Chondrocyte (in vitro differentiated cells): ENCODE data around the gene CEP152. TPM values are rescaled to one million over a fixed set of nuclear protein-coding genes. Genes with fewer than 3 reads are reported as not detected.

Source experiments
- DNase-seq: peaks from one replicate; pipeline ENCODE4 v3.0.0; 2021; ENCODE audit warnings: mixed read lengths, low spot score
- H3K27ac Mint-ChIP-seq: one replicate; pipeline ENCODE4 v1.8.0; 2021; ENCODE audit warnings: mild to moderate bottlenecking, moderate library complexity, mixed read lengths; ENCODE audit not compliant: unreplicated experiment
- H3K27me3 Mint-ChIP-seq: 2 replicates; pipeline ENCODE4 v1.8.0; 2021; ENCODE audit warnings: low read depth, mixed read lengths
- H3K36me3 Mint-ChIP-seq: 2 replicates; pipeline ENCODE4 v1.8.0; 2021; ENCODE audit warnings: low read depth, mixed read lengths
- H3K4me1 Mint-ChIP-seq: 2 replicates; pipeline ENCODE4 v1.8.0; 2021; ENCODE audit warnings: low read depth, mild to moderate bottlenecking, mixed read lengths
- H3K4me3 Mint-ChIP-seq: one replicate; pipeline ENCODE4 v1.8.0; 2021; ENCODE audit warnings: mild to moderate bottlenecking, moderate library complexity, mixed read lengths; ENCODE audit not compliant: unreplicated experiment
- H3K9me3 Mint-ChIP-seq: 2 replicates; pipeline ENCODE4 v1.8.0; 2021; ENCODE audit warnings: low read depth, mixed read lengths
- CTCF ChIP-seq: fragments of 200-600 bp; sonication (generic); IDR thresholded peaks from 2 replicates; pipeline ENCODE4 v1.5.0; 2021; ENCODE audit warnings: antibody characterized with exemption, mild to moderate bottlenecking, moderate library complexity
- total RNA-seq: library from RNA; stranded (reverse); gene quantifications from 3 replicates; pipeline ENCODE4 v1.2.1, GENCODE V29; 2021

CEP152 gene
- total RNA-seq, 1 donor from 2014 or later = 4.4 TPM

- Mint-ChIP-seq H3K36me3 (peaks cover 10% of the 10 kb centered on the region), H3K27me3 (no peaks in the 10 kb centered on the region), H3K9me3 (peaks cover 10% of the 10 kb centered on the region), H3K4me3 (no peak overlapping the region), H3K27ac (no peak overlapping the region), H3K4me1 (peaks cover 4% of the 10 kb centered on the region)
- DNase-seq = no peak
- TF ChIP-seq CTCF = peak; percentile 73
Observed at GRCh38 chr15:48717458-48717857, 93.4 kb downstream of the CEP152 start.

- H3K27ac Mint-ChIP-seq = no peak overlapping the region
- no peak for DNase-seq
- H3K4me3 Mint-ChIP-seq = no peak overlapping the region
- no peak for TF ChIP-seq CTCF
- no peaks in the 10 kb centered on the region for H3K27me3 Mint-ChIP-seq
- H3K9me3 Mint-ChIP-seq = peaks cover 10% of the 10 kb centered on the region
- H3K4me1 Mint-ChIP-seq = no peaks in the 10 kb centered on the region
- peaks cover 10% of the 10 kb centered on the region for H3K36me3 Mint-ChIP-seq
Observed at GRCh38 chr15:48712546-48712945, 98.3 kb downstream of the CEP152 start.

GRCh38 chr15:48710952-48711495 lies 99.8 kb downstream of the CEP152 start:
- Mint-ChIP-seq H3K4me3 (no peak overlapping the region), H3K27ac (no peak overlapping the region), H3K27me3 (no peaks in the 10 kb centered on the region), H3K9me3 (peaks cover 15% of the 10 kb centered on the region), H3K4me1 (no peaks in the 10 kb centered on the region), H3K36me3 (peaks cover 8% of the 10 kb centered on the region)
- TF ChIP-seq CTCF = no peak
- no peak for DNase-seq

- Mint-ChIP-seq H3K4me3 (no peak overlapping the region), H3K4me1 (peaks cover 6% of the 10 kb centered on the region), H3K27ac (no peak overlapping the region), H3K27me3 (no peaks in the 10 kb centered on the region), H3K9me3 (peaks cover 21% of the 10 kb centered on the region), H3K36me3 (peaks cover 10% of the 10 kb centered on the region)
- DNase-seq = no peak
- no peak for TF ChIP-seq CTCF
Observed at GRCh38 chr15:48708641-48709040, 102.2 kb downstream of the CEP152 start.

GRCh38 chr15:48705381-48705780 lies 105.5 kb downstream of the CEP152 start:
- Mint-ChIP-seq H3K27me3 (no peaks in the 10 kb centered on the region), H3K4me3 (no peak overlapping the region), H3K36me3 (peaks cover 10% of the 10 kb centered on the region), H3K27ac (no peak overlapping the region), H3K4me1 (peaks cover 21% of the 10 kb centered on the region), H3K9me3 (peaks cover 21% of the 10 kb centered on the region)
- no peak for TF ChIP-seq CTCF
- no peak for DNase-seq
